IMR-90 (cell line): Measurements from ENCODE around the gene UCHL5. TPM values are rescaled to one million over a fixed set of nuclear protein-coding genes. Genes with fewer than 3 reads are reported as not detected.
"Not testable (repeated sequence)": the region's sequence is repeated elsewhere in the genome, so short reads cannot be mapped to it uniquely, and the experiment has no call there.

Experiments
- ATAC-seq: fragments of 200-7000 bp; cut with Tn5 transposase; 2 replicates; pipeline ENCODE4 v1.9.1; 2020; ENCODE audit warnings: low read depth, mild to moderate bottlenecking, moderate library complexity
- BruUV-seq: library from RNA; stranded (reverse); fragments of 400-500 nt; replicated peaks from 2 replicates; lab custom pipeline; 2021; lab: Mats Ljungman, UMichigan
- CTCF ChIA-PET: fragments of 300-600 bp; formaldehyde crosslinking; extraction: SDS; loops from one replicate; lab custom pipeline; 2021; ENCODE audit warnings: antibody characterized with exemption; lab: Yijun Ruan, JAX
- POLR2A ChIA-PET: fragments of 300-600 bp; sonication (Branson Sonifier 250); formaldehyde crosslinking; loops from one replicate; lab custom pipeline; 2022; ENCODE audit warnings: antibody characterized with exemption; ENCODE audit not compliant: unreplicated experiment; lab: Charles Lee
- DNase-seq: peaks from one replicate; pipeline ENCODE4 v3.0.0; 2013
- H2AFZ ChIP-seq: replicated peaks from 2 replicates; pipeline ENCODE3; 2013; ENCODE audit warnings: low read length, mild to moderate bottlenecking; ENCODE audit not compliant: poor library complexity
- H2AK5ac ChIP-seq: 2 replicates; pipeline ENCODE4 v1.6.1; 2013; ENCODE audit warnings: low read depth, low read length, inconsistent platforms
- H2AK9ac ChIP-seq: replicated peaks from 2 replicates; pipeline ENCODE3; 2013; ENCODE audit warnings: mild to moderate bottlenecking, low read depth, low read length, moderate library complexity; ENCODE audit not compliant: poor library complexity
- H2BK120ac ChIP-seq: 2 replicates; pipeline ENCODE4 v1.6.1; 2013; ENCODE audit warnings: low read depth, low read length, inconsistent platforms
- H2BK15ac ChIP-seq: 3 replicates; pipeline ENCODE4 v1.6.1; 2013; ENCODE audit warnings: low read depth, low read length, inconsistent platforms
- H2BK20ac ChIP-seq: 2 replicates; pipeline ENCODE4 v1.6.1; 2013; ENCODE audit warnings: low read depth, mild to moderate bottlenecking, inconsistent platforms, low read length, moderate library complexity
- H2BK5ac ChIP-seq: 2 replicates; pipeline ENCODE4 v1.6.1; 2013; ENCODE audit warnings: mild to moderate bottlenecking, low read depth, low read length, inconsistent platforms; ENCODE audit not compliant: poor library complexity, severe bottlenecking
- H3K14ac ChIP-seq: replicated peaks from 2 replicates; pipeline ENCODE4 v1.6.1; 2013; ENCODE audit warnings: low read depth, low read length, inconsistent platforms
- H3K18ac ChIP-seq: 2 replicates; pipeline ENCODE4 v1.6.1; 2013; ENCODE audit warnings: low read depth, low read length, control low read depth
- H3K23ac ChIP-seq: 2 replicates; pipeline ENCODE4 v1.6.1; 2013; ENCODE audit warnings: low read depth, low read length, inconsistent platforms
- H3K27ac ChIP-seq: 2 replicates; pipeline ENCODE4 v1.5.1; 2013; ENCODE audit warnings: mild to moderate bottlenecking, control low read depth, low read length; ENCODE audit not compliant: insufficient read depth
- H3K27me3 ChIP-seq: 2 replicates; pipeline ENCODE4 v1.6.1; 2013; ENCODE audit warnings: low read length; ENCODE audit not compliant: control insufficient read depth, insufficient read depth
- H3K36me3 ChIP-seq: 2 replicates; pipeline ENCODE4 v1.6.1; 2013; ENCODE audit warnings: low read length, mixed read lengths; ENCODE audit not compliant: control insufficient read depth, insufficient read depth
- H3K4ac ChIP-seq: 2 replicates; pipeline ENCODE4 v1.6.1; 2013; ENCODE audit warnings: low read depth, low read length, inconsistent platforms
- H3K4me1 ChIP-seq: 2 replicates; pipeline ENCODE4 v1.6.1; 2013; ENCODE audit warnings: low read length, mixed read lengths; ENCODE audit not compliant: control insufficient read depth, insufficient read depth
- H3K4me2 ChIP-seq: 2 replicates; pipeline ENCODE4 v1.6.1; 2013; ENCODE audit warnings: low read depth, mild to moderate bottlenecking, control low read depth, low read length, moderate library complexity
- H3K4me3 ChIP-seq: 2 replicates; pipeline ENCODE4 v1.5.1; 2013; ENCODE audit warnings: low read depth, mild to moderate bottlenecking, control low read depth, low read length, moderate library complexity; ENCODE audit not compliant: insufficient read depth
- H3K56ac ChIP-seq: 2 replicates; pipeline ENCODE4 v1.6.1; 2013; ENCODE audit warnings: low read length, inconsistent platforms; ENCODE audit not compliant: insufficient read depth; ENCODE audit errors: extremely low read depth
- H3K79me1 ChIP-seq, 2 experiments: 2 replicates each; pipeline ENCODE4 v1.6.1; 2013; ENCODE audit warnings: low read length in 2 of 2, inconsistent platforms in 1 of 2, low read depth in 1 of 2
- H3K9ac ChIP-seq: 2 replicates; pipeline ENCODE4 v1.6.1; 2013; ENCODE audit warnings: low read depth, low read length, control low read depth
- H3K9me1 ChIP-seq: 2 replicates; pipeline ENCODE4 v1.6.1; 2013; ENCODE audit warnings: low read length, inconsistent platforms; ENCODE audit not compliant: insufficient read depth
- H3K9me3 ChIP-seq: 2 replicates; pipeline ENCODE4 v1.6.1; 2013; ENCODE audit warnings: low read length; ENCODE audit not compliant: control insufficient read depth, insufficient read depth
- H4K20me1 ChIP-seq: 2 replicates; pipeline ENCODE4 v1.6.1; 2013; ENCODE audit warnings: low read length, inconsistent platforms; ENCODE audit not compliant: insufficient read depth
- H4K5ac ChIP-seq: 2 replicates; pipeline ENCODE4 v1.6.1; 2013; ENCODE audit warnings: mild to moderate bottlenecking, low read depth, low read length, control low read depth
- H4K8ac ChIP-seq, 2 experiments: 2 replicates each; pipeline ENCODE4 v1.6.1; 2013; ENCODE audit warnings: low read depth in 2 of 2, low read length in 2 of 2, control low read depth in 1 of 2, inconsistent platforms in 1 of 2
- H4K91ac ChIP-seq: 2 replicates; pipeline ENCODE4 v1.6.1; 2013; ENCODE audit warnings: low read depth, low read length, inconsistent platforms; ENCODE audit not compliant: insufficient read depth
- BHLHE40 ChIP-seq: fragments of 150-350 bp; IDR thresholded peaks from 2 replicates; pipeline ENCODE4 v1.6.1; 2016; ENCODE audit warnings: mild to moderate bottlenecking, low read depth, low read length
- MAFK ChIP-seq: IDR thresholded peaks from 2 replicates; pipeline ENCODE4 v1.6.1; 2012; ENCODE audit warnings: low read depth, low read length, improper control_type of control experiment
- MXI1 ChIP-seq: IDR thresholded peaks from 2 replicates; pipeline ENCODE4 v1.6.1; 2012; ENCODE audit warnings: low read depth, mild to moderate bottlenecking, low read length, moderate library complexity, borderline replicate concordance
- SMC3 ChIP-seq: fragments of 150-350 bp; IDR thresholded peaks from 2 replicates; pipeline ENCODE4 v1.6.1; 2016; ENCODE audit warnings: low read depth, mild to moderate bottlenecking, antibody characterized with exemption, low read length, moderate library complexity
- WGBS, 2 experiments: methylation state at CpG; one replicate each; pipeline versions ENCODE4 v1.1.5 to v1.1.7; 2013; ENCODE audit warnings: missing lambda C conversion rate in 2 of 2; ENCODE audit not compliant: insufficient read length in 1 of 2; ENCODE audit errors: extremely low coverage in 2 of 2; 5-methylcytosine and 5-hydroxymethylcytosine counted together
- dilution Hi-C: fragments of 300-500 bp; cut with HindIII; formaldehyde crosslinking; loops from one replicate; pipeline ENCODE4 v1.14.3; 2018; ENCODE audit warnings: low sequenced_read_pairs; ENCODE audit not compliant: unreplicated experiment
- in situ Hi-C: fragments of 300-500 bp; cut with MboI; formaldehyde crosslinking; loops from 3 replicates; pipeline ENCODE4 v1.14.3; 2019; ENCODE audit warnings: low sequenced_read_pairs, inconsistent platforms, mixed read lengths
- intact Hi-C: fragments of 100-400 bp; cut with micrococcal nuclease; formaldehyde crosslinking; loops from 2 replicates; pipeline ENCODE4 v1.10.0; 2022
- polyA plus RNA-seq, 3 experiments: library from polyadenylated mRNA; depleted of rRNA; stranded (reverse); fragments of >200 nt; gene quantifications; 2 replicates each; pipeline ENCODE4 v1.2.3, GENCODE V29; 2012; ENCODE audit warnings: low replicate concordance in 1 of 3
- total RNA-seq: library from RNA; depleted of rRNA; stranded (reverse); fragments of >200 nt; gene quantifications from 2 replicates; pipeline ENCODE4 v1.2.3, GENCODE V29; 2012
- TF ChIP-seq, protein P1 (sequence below): fragments of 150-350 bp; IDR thresholded peaks from 2 replicates; pipeline ENCODE4 v1.6.1; 2016; ENCODE audit warnings: low read depth, mild to moderate bottlenecking, low read length, moderate library complexity, borderline replicate concordance

Gene UCHL5
- total and polyA plus RNA-seq, 2 of the 4 experiments (the other 2 are of a cell fraction) = 12.9 to 18.4 TPM

DNA sequence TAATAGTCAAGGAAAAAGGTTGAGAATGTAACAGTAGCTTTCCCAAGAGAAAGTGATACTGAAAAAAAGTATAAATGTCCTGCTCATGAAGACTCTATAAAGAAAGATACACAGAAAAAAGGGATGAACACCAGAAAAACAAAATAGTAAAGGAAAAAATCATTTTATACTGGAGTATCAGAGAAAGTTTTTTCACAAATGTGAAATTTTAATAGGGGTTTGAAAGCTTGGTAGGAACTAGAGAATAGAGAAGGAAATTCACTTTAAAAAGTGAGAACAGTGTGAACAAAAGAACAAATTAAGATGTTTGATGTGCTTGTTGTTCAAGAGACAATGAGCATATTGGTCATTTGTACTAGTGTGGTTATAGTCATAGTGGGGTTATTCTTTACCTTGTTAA is 25.6 kb downstream of the UCHL5 start:
- BruUV-seq = no TSS peak
- Histone ChIP-seq H2BK120ac (no peak overlapping the region), H3K9ac (no peak overlapping the region), H3K23ac (no peak overlapping the region), H3K4me2 (no peak overlapping the region), H3K4ac (no peak overlapping the region), H2BK15ac (no peak overlapping the region), H3K27me3 (no peaks in the 10 kb centered on the region), H3K18ac (no peak overlapping the region), H2AK9ac (no peak overlapping the region), H3K27ac (no peak overlapping the region), H2AFZ (no peak overlapping the region), H3K56ac (no peak overlapping the region), H2AK5ac (no peak overlapping the region), H4K20me1 (no peaks in the 10 kb centered on the region), H2BK20ac (no peak overlapping the region), H3K9me3 (no peaks in the 10 kb centered on the region), H3K9me1 (no peaks in the 10 kb centered on the region), H4K5ac (no peak overlapping the region), H3K79me1 (peaks cover 6 to 9% of the 10 kb centered on the region in 2 experiments; a peak in 3 of 4 replicates), H4K8ac (no peak overlapping the region), H3K14ac (no peak overlapping the region), H4K91ac (no peak overlapping the region), H2BK5ac (no peak overlapping the region), H3K4me3 (no peak overlapping the region), H3K36me3 (no peaks in the 10 kb centered on the region), H3K4me1 (no peaks in the 10 kb centered on the region)
- ATAC-seq (no peak), DNase-seq (no peak)
- dilution Hi-C loops (no loop called here), intact Hi-C loops (loop anchor here (5.0 kb wide), 1 partner anchor 561 kb away; no protein-coding TSS in a partner anchor), in situ Hi-C loops (no loop called here)
- ChIA-PET CTCF (no interaction called here), POLR2A (no interaction called here)
- TF ChIP-seq, protein P1, sequence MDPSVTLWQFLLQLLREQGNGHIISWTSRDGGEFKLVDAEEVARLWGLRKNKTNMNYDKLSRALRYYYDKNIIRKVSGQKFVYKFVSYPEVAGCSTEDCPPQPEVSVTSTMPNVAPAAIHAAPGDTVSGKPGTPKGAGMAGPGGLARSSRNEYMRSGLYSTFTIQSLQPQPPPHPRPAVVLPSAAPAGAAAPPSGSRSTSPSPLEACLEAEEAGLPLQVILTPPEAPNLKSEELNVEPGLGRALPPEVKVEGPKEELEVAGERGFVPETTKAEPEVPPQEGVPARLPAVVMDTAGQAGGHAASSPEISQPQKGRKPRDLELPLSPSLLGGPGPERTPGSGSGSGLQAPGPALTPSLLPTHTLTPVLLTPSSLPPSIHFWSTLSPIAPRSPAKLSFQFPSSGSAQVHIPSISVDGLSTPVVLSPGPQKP = no peak
- no peak for TF ChIP-seq MAFK
- TF ChIP-seq BHLHE40 = no peak
- no peak for TF ChIP-seq SMC3
- TF ChIP-seq MXI1 = no peak

- DNase-seq, H3K18ac ChIP-seq, H3K14ac ChIP-seq, dilution Hi-C loops, H3K9ac ChIP-seq, H3K36me3 ChIP-seq, H3K56ac ChIP-seq, H2BK120ac ChIP-seq, H3K27me3 ChIP-seq, H4K8ac ChIP-seq, H2AFZ ChIP-seq, in situ Hi-C loops, H3K27ac ChIP-seq, H3K4me3 ChIP-seq, BruUV-seq, H2BK5ac ChIP-seq, POLR2A ChIA-PET, H3K4me1 ChIP-seq, H3K4me2 ChIP-seq, H3K23ac ChIP-seq, H4K91ac ChIP-seq, ATAC-seq, H2BK20ac ChIP-seq, H3K79me1 ChIP-seq, H4K20me1 ChIP-seq, H3K9me3 ChIP-seq, H2AK5ac ChIP-seq, H3K9me1 ChIP-seq, H2BK15ac ChIP-seq, H3K4ac ChIP-seq, H4K5ac ChIP-seq, CTCF ChIA-PET, H2AK9ac ChIP-seq: not testable (repeated sequence)
- WGBS, 2 experiments = no CpG with 5 or more reads among the region's 9 CpGs
- intact Hi-C loops = loop anchor here (5.0 kb wide), 1 partner anchor 561 kb away; no protein-coding TSS in a partner anchor
These were observed 26.3 kb downstream of the UCHL5 start for GRCh38 chr1:193032643-193033427.
